T-cell (primary cell): Measurements from ENCODE around the gene RASSF7. TPM values are rescaled to one million over a fixed set of nuclear protein-coding genes. Genes with fewer than 3 reads are reported as not detected.
"Not testable (repeated sequence)": the region's sequence is repeated elsewhere in the genome, so short reads cannot be mapped to it uniquely, and the experiment has no call there.

ENCODE experiments used
- ATAC-seq, 4 experiments: fragments of 200-7000 bp in 3 of 4; fragments of 150-1000 bp in 1 of 4; cut with Tn5 transposase; replicated peaks in 1 of 4; 1 replicate in 3 of 4; 2 replicates in 1 of 4; pipeline ENCODE4 v1.10.0; 2021; ENCODE audit warnings: moderate library complexity in 3 of 4, mild to moderate bottlenecking in 2 of 4, moderate number of reproducible peaks in 1 of 4
- CTCF ChIA-PET, 2 donors: fragments of 300-600 bp; sonication (Branson Sonifier 250); formaldehyde crosslinking; loops; one replicate each; lab custom pipeline; 2022; ENCODE audit warnings: antibody characterized with exemption in 2 of 2; lab: Charles Lee
- POLR2A ChIA-PET, 2 donors: fragments of 300-600 bp; sonication (Branson Sonifier 250); formaldehyde crosslinking; loops; one replicate each; lab custom pipeline; 2022; ENCODE audit warnings: antibody characterized with exemption in 2 of 2; lab: Charles Lee
- DNase-seq, 35 experiments: peaks; one replicate each; pipeline versions ENCODE4 v3.0.0 to v3.0.0-alpha.2; 2013 to 2023
- H3K27ac ChIP-seq: one replicate; pipeline ENCODE4 v1.5.1; 2013; ENCODE audit warnings: low read length
- H3K27me3 ChIP-seq, 2 experiments: replicated peaks in 1 of 2; 1 replicate in 1 of 2; 2 replicates in 1 of 2; pipeline versions ENCODE4 v1.6.1 to v1.7.0; 2013; ENCODE audit warnings: low read length in 1 of 2, mixed read lengths in 1 of 2; ENCODE audit not compliant: control insufficient read depth in 2 of 2, insufficient read depth in 2 of 2; ENCODE audit errors: extremely low read depth in 1 of 2
- H3K36me3 ChIP-seq, 2 donors: 1 replicate in 1 of 2; 2 replicates in 1 of 2; pipeline versions ENCODE4 v1.6.1 to v1.7.0; 2013; ENCODE audit warnings: low read length in 1 of 2; ENCODE audit not compliant: control insufficient read depth in 2 of 2, insufficient read depth in 1 of 2; ENCODE audit errors: extremely low read depth in 1 of 2
- H3K4me1 ChIP-seq, 2 experiments: 1 replicate in 1 of 2; 2 replicates in 1 of 2; pipeline versions ENCODE4 v1.6.1 to v1.7.0; 2013; ENCODE audit warnings: low read length in 2 of 2, mixed read lengths in 1 of 2; ENCODE audit not compliant: insufficient read depth in 2 of 2, control insufficient read depth in 1 of 2; ENCODE audit errors: extremely low read depth in 1 of 2
- H3K4me3 ChIP-seq, 2 donors: 1 replicate in 1 of 2; 2 replicates in 1 of 2; pipeline versions ENCODE4 v1.5.1 to v1.7.0; 2013; ENCODE audit warnings: mild to moderate bottlenecking in 2 of 2, low read length in 1 of 2, moderate library complexity in 1 of 2; ENCODE audit not compliant: control insufficient read depth in 1 of 2; ENCODE audit errors: extremely low read depth in 1 of 2
- H3K9me3 ChIP-seq: 2 replicates; pipeline ENCODE4 v1.7.0; 2013
- H3K27ac Mint-ChIP-seq, 2 donors: one replicate each; pipeline ENCODE4 v1.8.0; 2020 to 2021; ENCODE audit warnings: mild to moderate bottlenecking in 2 of 2, mixed read lengths in 2 of 2
- H3K27me3 Mint-ChIP-seq, 2 donors: one replicate each; pipeline ENCODE4 v1.8.0; 2021 to 2022; ENCODE audit warnings: mixed read lengths in 2 of 2
- H3K36me3 Mint-ChIP-seq: one replicate; pipeline ENCODE4 v1.8.0; 2021; ENCODE audit warnings: mixed read lengths
- H3K4me1 Mint-ChIP-seq, 3 donors: one replicate each; pipeline ENCODE4 v1.8.0; 2020 to 2022; ENCODE audit warnings: mixed read lengths in 3 of 3, mild to moderate bottlenecking in 1 of 3
- H3K4me3 Mint-ChIP-seq, 3 donors: one replicate each; pipeline ENCODE4 v1.8.0; 2020 to 2022; ENCODE audit warnings: mild to moderate bottlenecking in 3 of 3, mixed read lengths in 3 of 3, moderate library complexity in 3 of 3
- H3K9me3 Mint-ChIP-seq, 3 donors: one replicate each; pipeline ENCODE4 v1.8.0; 2020 to 2022; ENCODE audit warnings: mixed read lengths in 3 of 3
- WGBS: methylation state at CpG from one replicate; pipeline ENCODE4 v1.1.5; 2013; ENCODE audit warnings: missing lambda C conversion rate; ENCODE audit not compliant: insufficient coverage; 5-methylcytosine and 5-hydroxymethylcytosine counted together
- total RNA-seq, 35 experiments: library from RNA in 6 of 35; stranded (reverse) in 6 of 35; fragments of 120-200 nt in 1 of 35; gene quantifications; one replicate each; pipeline versions ENCODE4 v1.2.1 to v1.2.4 and lab custom pipeline; 2013 to 2026

Gene RASSF7
- total RNA-seq, 5 donors from 2014 or later (not counting 1 experiment from before 2014, with no cell fraction given): 23.2 to 68.4 (median 63.4) TPM

GRCh38 chr11:569158-569885, 8.6 kb downstream of the RASSF7 start:
- 54% methylated on average over 36 of the region's 36 CpGs for WGBS
- no peaks in the 10 kb centered on the region for H3K36me3 Mint-ChIP-seq
- Histone ChIP-seq H3K4me3 (peak overlapping the region; percentile 67 to 69), H3K36me3 (no peaks in the 10 kb centered on the region), H3K27ac (peak overlapping the region; percentile 74), H3K9me3 (no peaks in the 10 kb centered on the region), H3K27me3 (peaks cover 0 to 9% of the 10 kb centered on the region in 2 experiments), H3K4me1 (peaks cover 2 to 27% of the 10 kb centered on the region in 2 experiments)
- peak overlapping the region; percentile 36 to 61 for H3K27ac Mint-ChIP-seq
- CTCF ChIA-PET: no interaction called here
- H3K9me3 Mint-ChIP-seq: no peaks in the 10 kb centered on the region
- ATAC-seq (no peak), DNase-seq (no peak)
- H3K4me3 Mint-ChIP-seq: peak overlapping the region; percentile 68 to 79 (median 69)
- peaks cover 8 to 12% (median 8%) of the 10 kb centered on the region in 3 donors for H3K4me1 Mint-ChIP-seq
- POLR2A ChIA-PET: interaction anchor here in 1 of 2 donors (0.5 kb wide), 1 partner anchor 22 kb away, joined by 3 read pairs; no protein-coding TSS in a partner anchor
- no peaks in the 10 kb centered on the region for H3K27me3 Mint-ChIP-seq

- Mint-ChIP-seq H3K9me3 (no peaks in the 10 kb centered on the region), H3K27me3 (peaks cover 0 to 5% of the 10 kb centered on the region in 2 donors), H3K4me3 (peak overlapping the region in 1 of 3 donors; percentile 17), H3K27ac (no peak overlapping the region), H3K4me1 (peaks cover 18 to 23% (median 18%) of the 10 kb centered on the region in 3 donors), H3K36me3 (no peaks in the 10 kb centered on the region)
- no peak overlapping the region for H3K4me3 ChIP-seq
- ATAC-seq: no peak
- 71% methylated on average over 6 of the region's 8 CpGs for WGBS
- H3K4me1 ChIP-seq: peaks cover 7 to 40% of the 10 kb centered on the region in 2 experiments
- peaks cover 0 to 17% of the 10 kb centered on the region in 2 experiments for H3K27me3 ChIP-seq
- ChIA-PET CTCF (no interaction called here), POLR2A (no interaction called here)
- H3K27ac ChIP-seq: no peak overlapping the region
- H3K36me3 ChIP-seq: no peaks in the 10 kb centered on the region
- no peak for DNase-seq
- no peaks in the 10 kb centered on the region for H3K9me3 ChIP-seq
Observed at GRCh38 chr11:571802-572185, 11.0 kb downstream of the RASSF7 start.

GRCh38 chr11:573146-573759, 12.5 kb downstream of the RASSF7 start:
- POLR2A ChIA-PET: interaction anchor here in 1 of 2 donors (0.6 kb wide), 1 partner anchor 160 kb away, joined by 6 read pairs; no protein-coding TSS in a partner anchor

GRCh38 chr11:574031-574570, 13.3 kb downstream of the RASSF7 start:
- H3K27ac Mint-ChIP-seq: peak overlapping the region; percentile 47 to 55
- ATAC-seq: not testable (repeated sequence)

More at GRCh38 chr11:573146-573759, 12.5 kb downstream of the RASSF7 start:
- H3K36me3 Mint-ChIP-seq: no peaks in the 10 kb centered on the region
- Histone ChIP-seq H3K9me3 (no peaks in the 10 kb centered on the region), H3K4me1 (peaks cover 18 to 49% of the 10 kb centered on the region in 2 experiments), H3K4me3 (no peak overlapping the region), H3K27me3 (peaks cover 0 to 17% of the 10 kb centered on the region in 2 experiments), H3K27ac (no peak overlapping the region), H3K36me3 (peaks cover 0 to 2% of the 10 kb centered on the region in 2 donors)
- H3K4me3 Mint-ChIP-seq: no peak overlapping the region
- no peak overlapping the region for H3K27ac Mint-ChIP-seq
- H3K4me1 Mint-ChIP-seq: peaks cover 28 to 30% (median 30%) of the 10 kb centered on the region in 3 donors
- CTCF ChIA-PET: no interaction called here
- H3K27me3 Mint-ChIP-seq: peaks cover 0 to 5% of the 10 kb centered on the region in 2 donors
- H3K9me3 Mint-ChIP-seq: no peaks in the 10 kb centered on the region
- 96% methylated on average over 13 of the region's 16 CpGs for WGBS
- DNase-seq (no peak), ATAC-seq (no peak)

GRCh38 chr11:574632-575312, 14.0 kb downstream of the RASSF7 start:
- H3K36me3 Mint-ChIP-seq: no peaks in the 10 kb centered on the region
- H3K36me3 ChIP-seq: peaks cover 0 to 6% of the 10 kb centered on the region in 2 donors
- peaks cover 0 to 5% of the 10 kb centered on the region in 2 donors for H3K27me3 Mint-ChIP-seq
- H3K9me3 Mint-ChIP-seq: no peaks in the 10 kb centered on the region
- no peak overlapping the region for H3K27ac ChIP-seq
- H3K27me3 ChIP-seq: peaks cover 0 to 17% of the 10 kb centered on the region in 2 experiments
- no peaks in the 10 kb centered on the region for H3K9me3 ChIP-seq
- H3K4me1 Mint-ChIP-seq: peaks cover 42 to 45% (median 43%) of the 10 kb centered on the region in 3 donors
- ATAC-seq (peak in 1 of 4 experiments; percentile 2), DNase-seq (peak in 1 of 35 experiments; percentile 40)
- 28% methylated on average over 19 of the region's 25 CpGs for WGBS
- POLR2A ChIA-PET: no interaction called here
- H3K4me3 Mint-ChIP-seq: peak overlapping the region; percentile 84 to 89 (median 84)
- H3K4me1 ChIP-seq: peaks cover 27 to 55% of the 10 kb centered on the region in 2 experiments
- CTCF ChIA-PET: no interaction called here
- peak overlapping the region; percentile 34 to 44 for H3K4me3 ChIP-seq
- H3K27ac Mint-ChIP-seq: peak overlapping the region; percentile 61 to 72

More at GRCh38 chr11:574031-574570, 13.3 kb downstream of the RASSF7 start:
- Histone ChIP-seq H3K4me3 (peak overlapping the region; percentile 12 to 27), H3K27me3 (peaks cover 0 to 17% of the 10 kb centered on the region in 2 experiments), H3K4me1 (peaks cover 20 to 55% of the 10 kb centered on the region in 2 experiments)
- Mint-ChIP-seq H3K4me1 (peaks cover 36 to 38% (median 36%) of the 10 kb centered on the region in 3 donors), H3K4me3 (peak overlapping the region; percentile 84 to 89 (median 84))
- 38% methylated on average over 8 of the region's 14 CpGs for WGBS
- H3K36me3 Mint-ChIP-seq, H3K27ac ChIP-seq, H3K9me3 Mint-ChIP-seq, H3K27me3 Mint-ChIP-seq, POLR2A ChIA-PET, H3K9me3 ChIP-seq, CTCF ChIA-PET, H3K36me3 ChIP-seq: not testable (repeated sequence)
- DNase-seq: peak in 1 of 35 experiments; percentile 51
